Neural cell (in vitro differentiated cells): Measurements from ENCODE around the gene NSL1. TPM values are rescaled to one million over a fixed set of nuclear protein-coding genes. Genes with fewer than 3 reads are reported as not detected.

Experiments
- H2AFZ ChIP-seq: fragments of 200-600, 300-800 bp; sonication (generic), shearing (Covaris generic); 2 replicates; pipeline ENCODE4 v1.6.0; 2014; ENCODE audit warnings: low read depth, mild to moderate bottlenecking, antibody characterized with exemption, low read length, moderate library complexity
- H3F3A ChIP-seq: fragments of 200-600 bp; shearing (Covaris generic); 2 replicates; pipeline ENCODE4 v1.6.1; 2016; ENCODE audit warnings: mild to moderate bottlenecking, moderate library complexity, mixed read lengths, antibody characterized with exemption, low read length; ENCODE audit not compliant: insufficient read depth, poor library complexity, severe bottlenecking
- H3K27ac ChIP-seq: fragments of 200-600, 300-800 bp; sonication (generic), shearing (Covaris generic); 2 replicates; pipeline ENCODE4 v1.5.1; 2014; ENCODE audit warnings: mild to moderate bottlenecking, low read length, moderate library complexity
- H3K27me3 ChIP-seq: fragments of 300-800, 200-600 bp; sonication (generic), shearing (Covaris generic); 2 replicates; pipeline ENCODE4 v1.6.0; 2014; ENCODE audit warnings: mild to moderate bottlenecking, low read depth, low read length, moderate library complexity; ENCODE audit not compliant: insufficient read depth
- H3K36me3 ChIP-seq: fragments of 300-800, 200-600 bp; sonication (generic), shearing (Covaris generic); 2 replicates; pipeline ENCODE4 v1.5.1; 2014; ENCODE audit warnings: mild to moderate bottlenecking, antibody characterized with exemption, low read length, moderate library complexity; ENCODE audit not compliant: insufficient read depth
- H3K4me2 ChIP-seq: fragments of 300-800, 200-600 bp; sonication (generic), shearing (Covaris generic); 2 replicates; pipeline ENCODE4 v1.6.0; 2014; ENCODE audit warnings: mild to moderate bottlenecking, low read length
- H3K4me3 ChIP-seq: fragments of 300-800, 200-600 bp; sonication (generic), shearing (Covaris generic); 2 replicates; pipeline ENCODE4 v1.5.1; 2014; ENCODE audit warnings: mild to moderate bottlenecking, low read length, moderate library complexity
- H3K79me2 ChIP-seq: fragments of 200-600 bp; shearing (Covaris generic); replicated peaks from 2 replicates; pipeline ENCODE4 v1.6.0; 2014; ENCODE audit warnings: mild to moderate bottlenecking, low read length, moderate library complexity; ENCODE audit not compliant: insufficient read depth
- H3K9ac ChIP-seq: fragments of 300-800, 200-600 bp; sonication (generic), shearing (Covaris generic); 2 replicates; pipeline ENCODE4 v1.6.1; 2016; ENCODE audit warnings: mild to moderate bottlenecking, low read length, mixed read lengths
- H3K9me2 ChIP-seq: fragments of 200-600 bp; shearing (Covaris generic); 2 replicates; pipeline ENCODE4 v1.6.1; 2016; ENCODE audit warnings: mild to moderate bottlenecking, low read length, mixed read lengths; ENCODE audit not compliant: insufficient read depth
- H3K9me3 ChIP-seq: fragments of 200-600, 300-800 bp; sonication (generic), shearing (Covaris generic); 2 replicates; pipeline ENCODE4 v1.6.1; 2016; ENCODE audit warnings: mild to moderate bottlenecking, mixed run types, low read length, moderate library complexity, mixed read lengths
- H4K20me1 ChIP-seq: fragments of 200-600 bp; shearing (Covaris generic); 2 replicates; pipeline ENCODE4 v1.6.1; 2016; ENCODE audit warnings: mild to moderate bottlenecking, mixed run types; ENCODE audit not compliant: insufficient read depth
- EP300 ChIP-seq: fragments of 450-650 bp; conservative IDR thresholded peaks from 2 replicates; pipeline ENCODE4 v1.6.1; 2014; ENCODE audit warnings: antibody characterized with exemption, mild to moderate bottlenecking, moderate library complexity; ENCODE audit not compliant: poor library complexity, severe bottlenecking
- EZH2 ChIP-seq: fragments of 200-600, 300-800 bp; shearing (Covaris generic), sonication (generic); IDR thresholded peaks from 2 replicates; pipeline ENCODE4 v1.6.1; 2014; ENCODE audit warnings: antibody characterized with exemption, low read length, borderline replicate concordance, mild to moderate bottlenecking; ENCODE audit not compliant: insufficient read depth, poor library complexity, severe bottlenecking
- MXI1 ChIP-seq: fragments of 450-650 bp; conservative IDR thresholded peaks from 2 replicates; pipeline ENCODE4 v1.6.1; 2014; ENCODE audit warnings: antibody characterized with exemption, mild to moderate bottlenecking; ENCODE audit not compliant: poor library complexity, severe bottlenecking
- POLR2AphosphoS5 ChIP-seq: IDR thresholded peaks from 2 replicates; pipeline ENCODE4 v1.6.1; 2012
- RAD21 ChIP-seq: fragments of 450-650 bp; conservative IDR thresholded peaks from 2 replicates; pipeline ENCODE4 v1.6.1; 2014; ENCODE audit warnings: antibody characterized with exemption, mild to moderate bottlenecking, moderate library complexity
- SMC3 ChIP-seq: fragments of 450-650 bp; conservative IDR thresholded peaks from 2 replicates; pipeline ENCODE4 v1.6.1; 2014; ENCODE audit warnings: antibody characterized with exemption, mild to moderate bottlenecking, moderate library complexity; ENCODE audit not compliant: poor library complexity
- TAF1 ChIP-seq: IDR thresholded peaks from 2 replicates; pipeline ENCODE4 v1.6.1; 2012; ENCODE audit warnings: low read depth
- polyA plus RNA-seq: library from polyadenylated mRNA; depleted of rRNA; stranded (reverse); fragments of >200 nt; gene quantifications from 2 replicates; pipeline ENCODE4 v1.2.3, GENCODE V29; 2014
- TF ChIP-seq, protein P1 (sequence below): IDR thresholded peaks from 2 replicates; pipeline ENCODE4 v1.6.1; 2012; ENCODE audit warnings: borderline replicate concordance
- TF ChIP-seq, protein P2 (sequence below): fragments of 450-650 bp; IDR thresholded peaks from 2 replicates; pipeline ENCODE4 v1.5.1; 2014; ENCODE audit warnings: antibody characterized with exemption, mild to moderate bottlenecking, moderate library complexity; ENCODE audit not compliant: poor library complexity, severe bottlenecking

Gene NSL1
- polyA plus RNA-seq, 1 donor from 2014 or later = 40.4 TPM

DNA sequence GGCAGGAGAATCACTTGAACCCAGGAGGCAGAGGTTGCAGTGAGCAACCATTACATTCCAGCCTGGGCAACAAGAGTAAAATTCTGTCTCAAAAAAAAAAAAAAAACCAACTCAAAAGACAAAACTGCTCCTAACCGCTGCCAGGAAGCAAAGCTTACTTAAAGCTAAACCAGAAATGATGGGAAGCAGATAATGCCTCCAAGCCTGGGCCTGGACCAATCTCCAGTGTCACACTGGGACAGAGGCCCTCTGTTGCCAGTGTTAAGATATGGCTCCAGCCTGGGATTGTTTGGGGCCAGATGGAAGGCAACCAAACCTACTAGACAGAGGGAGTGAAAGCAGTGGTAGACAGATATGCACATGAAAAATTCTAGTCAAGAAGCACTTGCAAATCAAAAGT is 36.9 kb downstream of the NSL1 start:
- H3K27ac ChIP-seq = no peak overlapping the region
- no peak overlapping the region for H2AFZ ChIP-seq
- H3K9me3 ChIP-seq = no peaks in the 10 kb centered on the region
- H3K4me2 ChIP-seq = no peak overlapping the region
- no peaks in the 10 kb centered on the region for H3F3A ChIP-seq
- no peaks in the 10 kb centered on the region for H3K27me3 ChIP-seq
- H3K4me3 ChIP-seq = no peak overlapping the region
- H3K9ac ChIP-seq = no peak overlapping the region
- H4K20me1 ChIP-seq = no peaks in the 10 kb centered on the region
- H3K36me3 ChIP-seq = no peaks in the 10 kb centered on the region
- no peak for TF ChIP-seq MXI1
- H3K9me2 ChIP-seq = no peaks in the 10 kb centered on the region
- peaks cover 3% of the 10 kb centered on the region for H3K79me2 ChIP-seq

DNA sequence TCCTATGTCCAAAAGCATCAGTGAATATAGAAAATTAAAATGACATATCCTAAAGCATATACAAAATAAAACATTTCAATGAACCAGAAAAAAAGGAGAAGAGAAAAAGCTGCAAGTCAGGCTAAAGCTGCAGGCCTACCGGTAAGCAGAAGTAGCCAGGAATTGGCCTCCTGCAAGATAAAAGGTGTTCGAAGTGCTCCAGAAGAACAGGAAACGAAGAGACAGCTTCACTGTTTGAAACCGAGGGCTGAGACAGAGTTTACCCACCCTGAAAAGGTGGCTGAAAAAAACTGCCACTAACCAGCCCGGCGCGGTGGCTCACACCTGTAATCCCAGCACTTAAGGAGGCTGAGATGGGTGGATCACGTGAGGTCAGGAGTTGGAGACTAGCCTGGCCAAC is 37.4 kb downstream of the NSL1 start:
- no peak overlapping the region for H3K9ac ChIP-seq
- no peaks in the 10 kb centered on the region for H4K20me1 ChIP-seq
- no peaks in the 10 kb centered on the region for H3K9me2 ChIP-seq
- TF ChIP-seq EP300 (no peak), MXI1 (no peak), EZH2 (no peak)
- TF ChIP-seq, protein P1, sequence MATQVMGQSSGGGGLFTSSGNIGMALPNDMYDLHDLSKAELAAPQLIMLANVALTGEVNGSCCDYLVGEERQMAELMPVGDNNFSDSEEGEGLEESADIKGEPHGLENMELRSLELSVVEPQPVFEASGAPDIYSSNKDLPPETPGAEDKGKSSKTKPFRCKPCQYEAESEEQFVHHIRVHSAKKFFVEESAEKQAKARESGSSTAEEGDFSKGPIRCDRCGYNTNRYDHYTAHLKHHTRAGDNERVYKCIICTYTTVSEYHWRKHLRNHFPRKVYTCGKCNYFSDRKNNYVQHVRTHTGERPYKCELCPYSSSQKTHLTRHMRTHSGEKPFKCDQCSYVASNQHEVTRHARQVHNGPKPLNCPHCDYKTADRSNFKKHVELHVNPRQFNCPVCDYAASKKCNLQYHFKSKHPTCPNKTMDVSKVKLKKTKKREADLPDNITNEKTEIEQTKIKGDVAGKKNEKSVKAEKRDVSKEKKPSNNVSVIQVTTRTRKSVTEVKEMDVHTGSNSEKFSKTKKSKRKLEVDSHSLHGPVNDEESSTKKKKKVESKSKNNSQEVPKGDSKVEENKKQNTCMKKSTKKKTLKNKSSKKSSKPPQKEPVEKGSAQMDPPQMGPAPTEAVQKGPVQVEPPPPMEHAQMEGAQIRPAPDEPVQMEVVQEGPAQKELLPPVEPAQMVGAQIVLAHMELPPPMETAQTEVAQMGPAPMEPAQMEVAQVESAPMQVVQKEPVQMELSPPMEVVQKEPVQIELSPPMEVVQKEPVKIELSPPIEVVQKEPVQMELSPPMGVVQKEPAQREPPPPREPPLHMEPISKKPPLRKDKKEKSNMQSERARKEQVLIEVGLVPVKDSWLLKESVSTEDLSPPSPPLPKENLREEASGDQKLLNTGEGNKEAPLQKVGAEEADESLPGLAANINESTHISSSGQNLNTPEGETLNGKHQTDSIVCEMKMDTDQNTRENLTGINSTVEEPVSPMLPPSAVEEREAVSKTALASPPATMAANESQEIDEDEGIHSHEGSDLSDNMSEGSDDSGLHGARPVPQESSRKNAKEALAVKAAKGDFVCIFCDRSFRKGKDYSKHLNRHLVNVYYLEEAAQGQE = no peak
- no peak overlapping the region for H3K4me2 ChIP-seq
- H3F3A ChIP-seq = no peaks in the 10 kb centered on the region
- no peaks in the 10 kb centered on the region for H3K9me3 ChIP-seq
- peaks cover 3% of the 10 kb centered on the region for H3K79me2 ChIP-seq
- H3K27me3 ChIP-seq = no peaks in the 10 kb centered on the region
- no peak overlapping the region for H3K27ac ChIP-seq
- H3K4me3 ChIP-seq = no peak overlapping the region
- no peak overlapping the region for H2AFZ ChIP-seq
- no peaks in the 10 kb centered on the region for H3K36me3 ChIP-seq

DNA sequence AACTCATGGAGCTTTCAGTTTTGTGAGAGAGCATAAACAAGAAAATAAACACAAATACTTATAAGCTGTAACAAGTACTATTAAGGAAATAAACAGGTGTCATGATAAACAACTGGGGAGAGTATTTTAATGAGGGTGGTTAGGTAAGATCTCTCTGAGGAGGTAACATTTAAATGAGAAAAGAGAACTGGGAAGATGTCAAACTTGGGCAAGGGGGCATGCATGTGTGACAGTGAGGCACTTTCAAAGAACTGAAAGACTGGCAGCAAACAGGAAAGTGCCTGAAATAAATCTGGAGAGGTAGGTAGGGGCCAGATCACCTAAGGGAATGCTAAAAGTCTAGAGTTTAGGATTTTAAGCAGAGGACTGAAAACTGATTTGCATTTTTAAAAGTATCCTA is 37.8 kb downstream of the NSL1 start:
- Histone ChIP-seq H3K9ac (no peak overlapping the region), H3K27me3 (no peaks in the 10 kb centered on the region), H3K9me3 (no peaks in the 10 kb centered on the region), H3K4me2 (no peak overlapping the region), H2AFZ (no peak overlapping the region), H4K20me1 (no peaks in the 10 kb centered on the region), H3K4me3 (no peak overlapping the region), H3F3A (no peaks in the 10 kb centered on the region), H3K27ac (no peak overlapping the region), H3K9me2 (no peaks in the 10 kb centered on the region), H3K36me3 (peaks cover 1% of the 10 kb centered on the region), H3K79me2 (peaks cover 3% of the 10 kb centered on the region)
- TF ChIP-seq, protein P1 = no peak
- no peak for TF ChIP-seq RAD21
- TF ChIP-seq SMC3 = no peak
- no peak for TF ChIP-seq POLR2AphosphoS5
- TF ChIP-seq EP300 = no peak
- no peak for TF ChIP-seq MXI1
- TF ChIP-seq TAF1 = no peak
- TF ChIP-seq EZH2 = no peak
- TF ChIP-seq, protein P2, sequence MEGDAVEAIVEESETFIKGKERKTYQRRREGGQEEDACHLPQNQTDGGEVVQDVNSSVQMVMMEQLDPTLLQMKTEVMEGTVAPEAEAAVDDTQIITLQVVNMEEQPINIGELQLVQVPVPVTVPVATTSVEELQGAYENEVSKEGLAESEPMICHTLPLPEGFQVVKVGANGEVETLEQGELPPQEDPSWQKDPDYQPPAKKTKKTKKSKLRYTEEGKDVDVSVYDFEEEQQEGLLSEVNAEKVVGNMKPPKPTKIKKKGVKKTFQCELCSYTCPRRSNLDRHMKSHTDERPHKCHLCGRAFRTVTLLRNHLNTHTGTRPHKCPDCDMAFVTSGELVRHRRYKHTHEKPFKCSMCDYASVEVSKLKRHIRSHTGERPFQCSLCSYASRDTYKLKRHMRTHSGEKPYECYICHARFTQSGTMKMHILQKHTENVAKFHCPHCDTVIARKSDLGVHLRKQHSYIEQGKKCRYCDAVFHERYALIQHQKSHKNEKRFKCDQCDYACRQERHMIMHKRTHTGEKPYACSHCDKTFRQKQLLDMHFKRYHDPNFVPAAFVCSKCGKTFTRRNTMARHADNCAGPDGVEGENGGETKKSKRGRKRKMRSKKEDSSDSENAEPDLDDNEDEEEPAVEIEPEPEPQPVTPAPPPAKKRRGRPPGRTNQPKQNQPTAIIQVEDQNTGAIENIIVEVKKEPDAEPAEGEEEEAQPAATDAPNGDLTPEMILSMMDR = no peak
